LNCAP (cell line): Measurements from ENCODE around the gene ADGRD1.

ENCODE experiments used
- TF ChIP-seq, protein P1 (sequence below): fragments of 450-650 bp; IDR thresholded peaks from 2 replicates; pipeline ENCODE4 v1.5.1; 2017; ENCODE audit warnings: mild to moderate bottlenecking

ADGRD1 gene

DNA sequence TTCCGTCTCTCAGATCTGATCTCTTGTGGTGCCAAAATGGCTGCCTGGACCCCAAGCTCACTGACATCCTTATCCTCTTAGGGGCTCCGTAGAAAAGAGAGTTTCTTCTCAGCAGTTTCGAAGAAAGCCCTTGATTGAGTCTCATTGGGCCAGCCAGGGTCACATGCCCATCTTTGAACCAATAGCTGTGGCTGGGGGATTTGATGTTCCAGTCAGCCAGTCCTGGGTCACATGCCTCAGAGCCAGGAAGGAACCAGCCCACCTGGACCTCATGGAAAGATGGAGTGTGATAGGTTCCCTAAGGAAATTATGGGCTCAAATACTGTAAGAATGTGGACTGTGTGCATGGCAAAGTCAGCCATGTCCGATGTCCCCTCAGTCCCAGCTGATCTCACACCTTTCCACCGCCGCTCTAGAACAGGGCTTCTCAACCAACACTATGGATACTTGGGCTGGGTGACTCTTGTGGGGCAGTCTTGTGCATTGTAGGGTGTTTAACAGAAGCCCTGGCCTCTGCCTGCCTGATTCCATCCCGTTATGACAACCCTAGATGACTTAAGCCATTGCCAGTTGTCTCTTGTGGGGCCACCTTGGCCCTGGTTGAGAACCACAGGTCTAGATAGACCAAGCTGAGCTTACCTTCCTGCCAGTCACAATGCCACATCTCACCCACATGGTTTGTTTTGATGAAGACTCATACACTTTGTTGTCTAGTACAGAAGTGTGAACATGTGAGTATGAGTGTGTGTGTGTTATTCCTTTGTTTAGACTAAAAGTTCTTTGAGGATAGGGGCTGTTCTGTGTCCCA is 163.9 kb downstream of the ADGRD1 start:
- TF ChIP-seq, protein P1, sequence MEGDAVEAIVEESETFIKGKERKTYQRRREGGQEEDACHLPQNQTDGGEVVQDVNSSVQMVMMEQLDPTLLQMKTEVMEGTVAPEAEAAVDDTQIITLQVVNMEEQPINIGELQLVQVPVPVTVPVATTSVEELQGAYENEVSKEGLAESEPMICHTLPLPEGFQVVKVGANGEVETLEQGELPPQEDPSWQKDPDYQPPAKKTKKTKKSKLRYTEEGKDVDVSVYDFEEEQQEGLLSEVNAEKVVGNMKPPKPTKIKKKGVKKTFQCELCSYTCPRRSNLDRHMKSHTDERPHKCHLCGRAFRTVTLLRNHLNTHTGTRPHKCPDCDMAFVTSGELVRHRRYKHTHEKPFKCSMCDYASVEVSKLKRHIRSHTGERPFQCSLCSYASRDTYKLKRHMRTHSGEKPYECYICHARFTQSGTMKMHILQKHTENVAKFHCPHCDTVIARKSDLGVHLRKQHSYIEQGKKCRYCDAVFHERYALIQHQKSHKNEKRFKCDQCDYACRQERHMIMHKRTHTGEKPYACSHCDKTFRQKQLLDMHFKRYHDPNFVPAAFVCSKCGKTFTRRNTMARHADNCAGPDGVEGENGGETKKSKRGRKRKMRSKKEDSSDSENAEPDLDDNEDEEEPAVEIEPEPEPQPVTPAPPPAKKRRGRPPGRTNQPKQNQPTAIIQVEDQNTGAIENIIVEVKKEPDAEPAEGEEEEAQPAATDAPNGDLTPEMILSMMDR, result no peak

DNA sequence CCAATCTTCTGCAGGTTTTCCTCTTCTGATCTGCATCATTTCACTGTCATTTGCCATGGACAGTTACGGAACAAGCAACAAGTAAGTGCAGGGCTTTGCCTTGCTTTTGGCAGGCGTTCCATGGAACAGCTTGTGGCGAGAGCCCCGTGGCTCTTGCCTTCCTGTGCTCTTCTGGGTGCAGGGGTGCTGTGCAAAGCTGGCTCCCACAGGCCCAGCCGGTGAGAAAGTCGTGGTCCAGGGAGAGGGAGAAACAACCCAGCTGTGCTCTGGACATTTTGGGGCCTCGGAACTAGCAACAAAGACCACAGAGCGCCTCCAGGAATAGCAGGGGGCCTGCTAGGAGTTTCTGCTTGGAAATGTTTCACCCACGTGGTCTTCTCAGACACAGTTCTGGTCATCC is 164.7 kb downstream of the ADGRD1 start:
- TF ChIP-seq, protein P1, result no peak

DNA sequence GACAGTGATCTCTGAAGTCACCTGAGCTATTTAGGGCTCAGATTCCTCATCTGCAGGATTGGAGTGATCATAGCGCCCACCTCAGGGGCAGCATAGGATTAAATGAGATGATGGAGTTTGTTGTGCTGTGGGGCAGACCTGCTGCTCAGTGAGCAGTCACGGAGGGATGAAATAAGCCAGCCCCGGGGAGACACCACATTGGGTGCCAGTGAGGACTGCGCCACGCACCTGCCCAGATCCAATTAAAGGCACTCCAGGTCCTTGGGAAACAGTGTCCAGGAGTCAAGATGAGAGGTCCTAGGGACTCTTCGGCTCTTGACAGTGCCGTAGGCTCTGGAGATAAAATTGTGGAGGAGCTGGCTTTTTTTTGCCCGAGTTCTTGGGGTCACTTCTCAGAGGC is 166.2 kb downstream of the ADGRD1 start:
- TF ChIP-seq, protein P1, result no peak

DNA sequence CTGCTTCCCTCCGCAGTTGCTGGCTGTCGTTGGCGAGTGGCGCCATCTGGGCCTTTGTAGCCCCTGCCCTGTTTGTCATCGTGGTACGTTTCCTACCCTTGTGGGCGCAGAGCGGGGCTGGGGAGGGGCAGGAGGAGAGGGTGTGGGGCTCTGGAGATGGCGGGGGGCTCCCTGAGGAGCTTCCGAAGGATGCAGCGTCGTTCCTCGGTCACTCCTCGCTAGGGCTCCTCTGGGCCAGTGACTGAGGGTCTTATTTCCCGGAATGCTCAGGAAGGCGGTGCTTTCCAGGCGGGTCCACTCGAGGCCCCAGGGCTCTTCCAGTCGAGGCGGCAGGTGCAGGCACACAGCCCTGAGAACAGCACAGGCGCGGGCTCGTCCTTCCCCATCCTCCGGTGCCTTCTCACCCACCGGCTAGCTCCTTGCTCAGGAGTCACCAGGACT is 167.1 kb downstream of the ADGRD1 start:
- TF ChIP-seq, protein P1, result no peak

DNA sequence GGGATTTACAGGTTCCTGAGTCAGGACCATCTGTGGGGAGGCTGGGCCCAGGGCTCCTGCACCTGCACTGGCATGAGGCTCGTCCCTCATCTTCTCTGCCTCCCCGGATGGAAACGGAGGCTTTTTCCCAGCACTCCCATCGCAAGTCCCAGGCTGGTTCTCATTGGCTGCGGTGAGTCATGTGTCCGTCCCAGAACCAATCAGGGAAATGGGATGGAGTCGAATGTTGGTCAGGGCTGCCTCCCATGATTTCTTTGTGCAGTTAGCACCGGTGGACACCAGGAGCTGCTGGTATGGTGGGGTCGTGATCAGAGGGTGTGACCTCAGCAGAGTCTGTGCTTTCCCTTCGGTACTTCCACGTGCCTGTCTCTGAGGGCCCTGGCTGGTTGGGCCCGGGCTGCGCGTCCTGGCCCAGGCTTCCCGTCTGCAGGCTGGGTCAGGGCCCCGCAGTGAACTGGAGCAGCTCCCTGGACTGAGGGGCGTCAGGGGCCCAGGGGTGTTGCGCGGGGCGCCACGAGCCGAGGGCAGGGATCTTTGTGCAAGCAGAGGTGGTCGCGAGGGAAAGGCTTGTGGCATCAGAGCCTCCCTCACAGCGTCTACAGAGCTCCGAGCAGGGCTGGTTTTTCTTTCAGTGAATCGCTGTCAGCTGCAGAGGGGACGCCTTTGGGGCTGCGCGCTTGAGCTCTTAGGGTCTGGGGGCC is 168.1 kb downstream of the ADGRD1 start:
- TF ChIP-seq, protein P1, result no peak

DNA sequence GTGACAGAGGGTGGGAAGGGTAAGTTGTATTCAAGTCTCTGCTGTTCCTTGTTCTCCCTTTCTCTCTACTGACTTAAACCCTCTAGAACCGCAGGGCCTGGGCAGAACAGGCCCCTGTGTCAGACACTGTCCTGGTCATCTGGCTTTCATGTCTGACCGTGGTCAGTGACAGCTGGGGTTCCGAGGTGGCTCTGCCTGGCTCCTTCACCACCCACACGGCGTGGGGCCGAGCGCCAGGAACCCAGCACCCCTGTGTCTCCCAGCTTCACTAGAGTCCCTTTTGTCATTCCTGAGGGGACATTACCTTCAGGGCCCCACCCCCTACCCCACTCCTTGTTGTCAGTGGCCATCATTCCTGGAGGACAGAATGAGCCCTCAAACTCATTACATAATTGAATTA is 168.9 kb downstream of the ADGRD1 start:
- TF ChIP-seq, protein P1, result no peak

DNA sequence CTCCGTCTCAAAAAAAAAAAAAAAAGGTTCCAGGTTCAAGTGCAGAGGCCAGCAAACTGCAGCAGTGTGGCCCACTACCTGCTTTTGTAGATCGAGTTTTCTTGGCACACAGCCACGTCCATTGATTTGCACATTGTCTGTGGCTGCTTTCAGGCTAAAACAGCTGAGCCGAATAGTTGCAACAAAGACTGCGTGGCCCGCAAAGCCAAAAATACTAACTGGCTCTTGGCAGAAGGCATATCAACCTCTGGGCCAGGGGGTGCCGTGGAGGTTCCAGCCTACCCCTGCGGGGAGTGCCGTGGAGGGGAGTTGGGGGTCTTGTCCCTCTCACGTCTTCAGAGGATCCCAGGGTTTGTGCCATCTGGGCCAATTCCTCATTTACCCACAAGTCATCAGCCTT is 170.1 kb downstream of the ADGRD1 start:
- TF ChIP-seq, protein P1, result no peak
